Measurements from ENCODE around the gene KIRREL3. TPM values are rescaled to one million over a fixed set of nuclear protein-coding genes. Genes with fewer than 3 reads are reported as not detected.

Gene KIRREL3
- total RNA-seq, 1 experiment from 2014 or later, result 1.4 TPM

DNA sequence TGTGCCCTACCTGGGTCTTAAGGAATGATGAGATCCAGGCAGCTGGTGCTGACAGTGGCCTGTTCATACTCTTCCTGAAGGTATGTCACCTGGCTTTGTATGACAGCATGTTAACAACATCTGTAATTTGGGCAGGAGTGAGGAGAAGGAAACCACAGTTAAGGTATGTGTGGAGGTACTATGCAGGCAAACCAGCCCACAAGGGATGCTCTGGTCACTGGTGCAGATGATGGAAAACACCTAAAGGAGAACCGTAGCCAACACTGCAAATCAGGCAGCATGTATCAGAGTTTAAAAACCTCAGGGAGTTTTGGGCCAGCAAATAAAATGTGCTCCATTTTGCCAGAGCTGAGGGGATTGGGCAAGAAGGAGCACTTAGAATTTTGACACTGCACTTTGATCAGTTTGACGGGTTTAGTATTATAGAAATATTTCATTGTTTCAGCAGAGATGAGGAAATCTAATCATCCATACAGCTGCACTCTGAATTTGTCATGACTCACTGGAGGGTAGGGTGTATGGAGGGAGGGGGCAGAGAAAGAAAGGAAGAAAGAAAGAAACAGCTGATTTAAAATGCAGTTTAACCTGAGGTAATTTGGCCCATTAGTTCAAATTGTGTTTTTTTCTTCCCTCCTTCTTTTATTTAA is 260.9 kb downstream of the KIRREL3 start:
- DNase-seq (ENCODE audit: low spot score), result no peak

DNA sequence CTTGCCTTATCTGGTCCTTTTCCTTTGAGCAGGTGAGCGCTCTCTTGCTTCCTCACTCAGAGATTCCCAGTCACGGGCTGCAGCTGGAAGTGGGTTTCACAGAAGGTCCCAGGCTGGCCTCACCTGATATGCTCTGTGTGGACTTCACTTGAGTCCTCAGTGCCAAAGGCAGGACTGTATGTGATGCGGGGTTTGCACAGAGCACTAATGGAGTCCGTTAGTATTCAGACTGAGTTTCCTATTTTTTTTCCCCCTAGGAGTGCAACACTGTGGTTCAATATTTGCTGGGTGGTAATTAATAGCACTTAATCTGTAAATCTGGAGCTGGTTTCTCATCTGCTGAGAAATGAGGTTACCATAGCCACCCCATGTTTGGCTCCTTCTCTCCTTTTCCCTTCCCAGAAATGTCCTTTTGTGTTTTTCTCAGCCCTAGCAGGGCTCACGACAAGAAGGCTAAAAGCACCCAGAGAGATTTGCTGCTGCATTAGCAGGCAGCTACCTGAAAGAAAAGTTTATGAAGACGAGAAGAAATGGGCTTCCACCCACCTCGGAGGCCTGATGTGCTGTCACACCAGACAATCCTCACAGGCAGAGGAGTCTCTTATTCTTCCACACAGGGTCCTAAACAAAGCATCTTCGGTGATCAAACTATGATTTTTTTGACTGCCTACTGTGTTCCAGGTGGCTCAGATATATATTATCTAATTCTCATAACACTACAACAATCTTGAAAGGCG is 262.1 kb downstream of the KIRREL3 start:
- no peak for DNase-seq (ENCODE audit: low spot score)

DNA sequence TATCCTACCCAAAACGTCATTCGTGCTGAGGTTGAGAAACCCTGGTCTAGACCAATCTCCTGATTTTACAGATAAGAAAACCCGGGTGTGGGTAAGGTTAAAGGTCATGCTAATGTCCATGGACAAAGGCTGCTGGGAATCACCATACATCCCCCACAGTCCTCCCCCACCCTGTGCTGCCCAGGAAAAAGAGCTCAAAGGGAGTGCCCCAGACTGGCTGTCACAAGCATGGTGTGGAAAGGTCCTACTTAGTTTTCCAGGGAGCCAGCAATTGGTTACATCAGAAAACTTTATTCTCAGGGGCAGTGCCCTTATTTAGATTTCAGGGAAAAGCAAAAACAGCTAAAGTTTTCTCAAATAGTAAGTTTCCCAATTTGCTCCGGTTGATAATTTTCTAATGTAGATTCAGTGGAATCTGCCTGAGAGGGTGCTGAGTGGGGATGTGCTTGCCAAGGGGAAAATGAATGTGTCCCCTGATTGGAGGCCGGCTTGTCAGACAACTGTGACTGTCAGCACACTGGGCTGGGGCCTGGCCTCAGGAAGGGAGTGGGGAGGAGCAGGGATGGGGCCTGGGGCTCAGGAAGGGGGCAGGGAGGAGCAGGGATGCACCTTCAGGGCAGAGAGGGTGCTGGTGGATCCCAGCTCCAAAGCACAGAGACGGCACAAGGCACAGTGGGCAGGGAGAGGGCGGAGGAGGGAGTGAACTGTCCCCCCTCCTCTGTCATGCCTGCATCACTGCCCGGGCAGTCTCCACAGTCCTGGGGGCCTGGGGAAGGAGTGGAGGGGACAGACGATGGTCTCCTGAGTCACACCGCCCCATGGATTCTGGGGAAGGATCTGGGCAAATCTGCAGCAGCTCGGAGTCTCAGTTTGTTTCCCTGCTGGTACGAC is 263.6 kb downstream of the KIRREL3 start:
- no peak for DNase-seq (ENCODE audit: low spot score)

DNA sequence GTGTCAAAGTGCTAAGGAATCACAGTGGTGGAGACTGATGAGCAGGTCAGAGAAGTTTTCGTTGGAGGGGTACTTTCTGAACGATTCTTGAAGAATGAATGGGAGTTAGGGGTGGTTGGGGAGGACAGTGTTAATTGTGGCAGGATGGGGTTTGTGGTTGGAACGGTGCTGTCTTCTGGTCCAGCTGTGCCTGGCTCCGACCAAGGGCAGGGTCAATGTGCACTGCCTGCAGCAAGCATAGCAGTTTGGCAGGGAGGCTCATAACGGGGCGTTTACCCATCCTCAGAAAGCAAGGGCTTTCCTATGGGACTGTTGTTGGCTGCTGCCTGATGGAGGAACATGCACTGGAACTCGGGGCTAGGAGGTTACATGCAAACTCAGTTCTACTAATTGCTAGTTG is 265.8 kb downstream of the KIRREL3 start:
- DNase-seq (ENCODE audit: low spot score), result no peak

DNA sequence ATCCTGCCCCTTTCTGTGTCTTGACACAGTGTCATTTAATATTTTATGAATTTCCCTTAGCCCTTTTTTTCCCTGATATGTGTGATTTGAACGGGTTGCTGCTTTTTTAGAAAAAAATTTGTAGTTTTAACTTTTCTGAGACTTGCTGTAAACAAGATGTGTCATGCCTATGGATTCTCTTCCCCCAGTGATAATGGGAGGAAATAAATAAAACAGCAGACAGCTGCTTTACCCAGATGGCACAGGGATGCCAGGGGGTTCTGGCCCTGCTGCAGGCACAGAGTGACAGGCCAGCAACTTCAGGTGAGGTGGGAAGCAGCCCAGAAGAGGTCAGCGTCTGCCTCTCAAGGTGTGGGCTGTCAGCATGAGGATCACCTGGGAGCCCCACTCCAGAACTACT is 266.9 kb downstream of the KIRREL3 start:
- DNase-seq (ENCODE audit: low spot score), result no peak

DNA sequence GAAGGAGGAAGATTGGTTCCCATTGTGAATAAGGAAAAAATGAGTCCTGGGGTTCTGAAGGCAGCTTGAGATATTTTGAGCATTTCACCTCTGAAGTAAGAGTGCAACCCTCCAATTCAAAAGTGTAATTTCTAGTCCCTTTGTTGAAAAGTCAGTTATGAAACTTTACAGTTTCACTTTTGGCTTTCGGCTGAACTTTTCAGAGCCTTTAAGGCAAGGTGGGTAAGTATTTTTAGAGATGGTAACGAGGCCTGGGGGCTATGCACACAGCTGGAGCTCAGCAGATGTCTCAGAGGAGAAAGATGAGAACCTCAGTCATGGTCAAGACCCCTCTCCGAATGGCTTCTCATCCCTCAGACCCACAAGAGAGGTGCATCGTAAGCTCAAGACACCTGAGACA is 267.6 kb downstream of the KIRREL3 start:
- no peak for DNase-seq (ENCODE audit: low spot score)

DNA sequence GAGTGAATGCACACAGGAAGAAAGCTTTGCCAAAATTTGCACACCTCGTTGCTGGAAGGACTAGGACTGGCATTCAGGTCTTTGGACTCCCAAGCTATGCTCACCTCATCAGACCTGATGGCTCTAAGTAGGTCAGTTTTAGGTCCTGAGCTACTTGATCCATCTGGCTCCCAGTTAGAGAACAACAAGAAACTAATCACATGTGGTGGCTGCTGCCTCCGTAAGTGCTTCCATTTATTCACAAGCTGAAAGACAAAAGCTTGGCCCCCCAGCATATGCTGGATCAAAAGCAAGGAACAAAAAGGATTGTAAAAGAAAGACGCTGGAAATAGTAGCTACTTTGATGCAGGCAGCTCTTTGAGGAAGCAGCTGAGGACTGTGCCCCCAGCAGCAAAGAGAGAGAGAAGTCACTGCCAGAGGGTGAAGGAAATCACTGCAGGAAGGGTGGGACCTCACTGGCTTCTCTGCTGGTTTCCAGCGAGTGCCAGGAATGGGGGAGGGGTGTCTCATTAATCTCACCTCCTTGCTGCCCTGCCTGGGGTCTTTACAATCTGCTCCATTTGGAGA is 268.9 kb downstream of the KIRREL3 start:
- no peak for DNase-seq (ENCODE audit: low spot score)

DNA sequence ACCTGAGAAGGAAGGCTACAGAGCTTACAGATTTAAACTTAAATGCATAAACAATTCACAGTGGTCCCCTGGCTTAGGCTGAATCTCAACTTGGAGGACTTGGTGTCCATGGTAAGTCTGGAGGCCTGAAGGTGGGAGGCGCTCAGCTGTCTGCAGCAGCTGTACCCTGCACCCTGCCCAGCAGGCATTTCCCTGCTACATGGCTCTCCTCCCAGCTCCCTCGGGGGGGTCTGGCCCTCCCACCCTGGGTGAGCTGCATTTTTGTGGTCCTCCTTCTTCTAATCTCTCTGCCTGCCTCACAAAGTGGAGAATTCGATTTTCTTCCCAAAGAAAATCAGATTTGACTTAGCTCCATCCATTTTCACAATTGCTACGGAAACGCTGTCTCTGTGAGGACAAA is 273.2 kb downstream of the KIRREL3 start:
- no peak for DNase-seq (ENCODE audit: low spot score)

DNA sequence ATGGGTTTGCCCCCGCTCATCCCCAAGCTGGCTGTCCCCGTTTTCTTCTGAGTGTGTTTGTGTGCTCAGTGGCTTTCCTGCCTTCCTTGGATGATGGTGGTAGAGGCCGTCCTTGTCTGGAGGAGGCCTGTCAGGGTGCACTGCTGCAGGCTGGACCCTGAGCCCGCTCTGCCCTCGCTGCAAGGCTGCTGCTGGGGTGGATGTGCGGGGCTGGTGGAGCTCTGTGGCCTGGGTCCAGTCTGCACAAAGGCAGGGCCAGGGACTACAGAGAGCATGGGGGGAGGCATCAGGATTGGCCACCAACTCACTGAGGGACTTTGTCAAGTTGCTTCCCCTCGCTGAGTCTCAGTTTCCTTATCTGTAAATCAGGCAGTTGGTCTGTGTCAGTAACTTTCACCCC is 275.0 kb downstream of the KIRREL3 start:
- DNase-seq (ENCODE audit: low spot score), result no peak

DNA sequence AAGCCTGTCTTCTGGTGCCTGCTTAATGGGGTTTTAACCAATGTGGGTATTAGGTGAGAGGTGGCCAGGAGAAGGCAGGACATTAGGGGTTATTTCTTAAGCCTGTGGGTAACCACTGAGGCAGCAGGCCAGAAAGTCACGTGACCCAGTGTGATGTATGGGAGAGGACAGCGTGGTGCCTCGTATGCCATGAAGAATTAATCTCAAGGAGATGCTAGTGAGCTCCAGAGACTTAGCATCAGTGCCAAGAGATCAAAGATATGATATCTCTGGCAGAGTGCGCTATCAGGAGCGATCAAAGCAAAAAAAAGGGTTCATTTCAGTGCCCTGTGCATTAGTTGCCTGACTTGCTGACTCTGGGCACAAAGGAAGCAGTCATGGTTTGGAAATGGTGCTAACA is 275.5 kb downstream of the KIRREL3 start:
- no peak for DNase-seq (ENCODE audit: low spot score)

DNA sequence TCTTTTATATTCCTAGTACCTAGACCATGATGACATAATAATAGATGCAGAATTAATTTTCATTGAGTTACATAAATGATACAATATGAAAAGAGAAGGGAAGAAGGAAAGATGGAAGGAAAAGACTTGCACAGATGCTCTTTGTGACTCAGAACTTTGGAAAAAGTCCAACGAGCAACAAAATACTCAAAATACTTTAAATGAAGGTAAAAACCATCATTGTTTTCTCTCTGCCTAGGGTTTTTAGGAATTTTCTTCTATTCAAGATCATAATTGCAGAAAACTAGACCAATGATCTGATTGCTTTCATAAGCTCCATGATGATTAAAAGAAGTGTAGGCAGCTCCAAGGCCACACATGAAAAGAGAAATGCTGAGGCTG is 276.9 kb downstream of the KIRREL3 start:
- no peak for DNase-seq (ENCODE audit: low spot score)

DNA sequence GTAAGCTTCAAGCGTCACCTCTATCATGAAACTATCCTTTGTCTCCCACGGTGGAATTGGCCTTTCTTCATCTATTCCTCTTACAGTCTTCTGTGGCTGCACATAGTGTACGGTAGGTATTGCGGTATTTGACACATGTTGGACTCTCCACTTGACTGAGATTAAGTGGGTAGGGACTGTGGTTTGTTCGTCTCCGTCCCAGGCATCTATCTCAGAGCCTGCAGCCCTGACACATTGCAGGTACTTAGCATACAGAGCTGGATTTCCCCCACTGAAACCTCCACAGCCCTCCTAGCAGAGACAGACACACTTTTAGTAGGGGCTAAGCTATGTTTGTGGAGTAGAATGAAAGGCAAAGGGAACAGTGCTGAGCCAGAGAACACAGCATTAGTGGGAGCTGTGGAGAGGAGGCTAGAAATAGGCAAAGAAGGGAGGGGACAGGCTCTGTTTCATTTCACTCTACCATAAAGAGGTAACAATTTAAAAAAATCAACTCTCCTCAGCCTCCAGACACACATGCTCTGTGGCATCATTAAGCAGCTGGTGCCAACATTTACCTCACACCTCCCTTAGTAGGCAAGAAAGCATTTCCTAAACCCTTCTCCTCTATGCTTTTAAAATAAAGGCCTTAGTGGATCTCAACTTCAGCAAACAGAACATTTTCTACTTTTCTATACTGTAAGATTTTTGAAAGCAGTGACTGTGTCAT is 277.5 kb downstream of the KIRREL3 start:
- no peak for DNase-seq (ENCODE audit: low spot score)

DNA sequence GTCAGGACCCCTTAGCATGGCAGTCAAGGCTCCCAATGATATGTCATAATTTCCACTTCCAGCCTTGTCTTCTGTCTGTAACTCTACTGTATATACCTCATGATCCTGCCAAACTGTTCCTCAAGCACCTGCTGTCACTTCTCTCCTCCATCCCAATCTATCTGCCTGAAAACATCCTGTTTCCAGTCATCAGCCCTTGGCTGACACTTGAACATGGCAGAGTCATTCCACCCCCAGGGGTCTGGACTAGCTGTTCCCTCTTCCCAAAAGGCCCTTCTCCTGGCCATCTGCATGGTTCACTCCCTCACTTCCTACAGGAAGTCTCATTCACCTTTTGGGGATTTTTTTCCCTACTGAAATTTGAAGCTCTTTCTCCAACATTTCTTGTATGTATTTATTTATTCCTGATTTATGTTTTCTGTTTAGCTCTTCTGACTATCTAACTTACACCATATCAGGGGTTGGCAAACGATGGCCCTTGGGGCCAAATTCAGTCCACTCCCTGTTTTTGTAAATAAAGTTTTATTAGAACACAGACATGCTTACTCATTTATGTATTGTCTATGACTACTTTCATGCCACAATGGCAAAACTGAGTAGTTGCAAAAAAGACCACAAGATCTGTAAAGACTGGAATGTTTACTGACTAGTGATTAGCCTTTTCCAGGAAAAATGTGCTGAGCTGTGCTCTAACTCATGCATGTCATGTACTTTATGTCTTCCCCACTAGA is 278.4 kb downstream of the KIRREL3 start:
- no peak for DNase-seq (ENCODE audit: low spot score)

DNA sequence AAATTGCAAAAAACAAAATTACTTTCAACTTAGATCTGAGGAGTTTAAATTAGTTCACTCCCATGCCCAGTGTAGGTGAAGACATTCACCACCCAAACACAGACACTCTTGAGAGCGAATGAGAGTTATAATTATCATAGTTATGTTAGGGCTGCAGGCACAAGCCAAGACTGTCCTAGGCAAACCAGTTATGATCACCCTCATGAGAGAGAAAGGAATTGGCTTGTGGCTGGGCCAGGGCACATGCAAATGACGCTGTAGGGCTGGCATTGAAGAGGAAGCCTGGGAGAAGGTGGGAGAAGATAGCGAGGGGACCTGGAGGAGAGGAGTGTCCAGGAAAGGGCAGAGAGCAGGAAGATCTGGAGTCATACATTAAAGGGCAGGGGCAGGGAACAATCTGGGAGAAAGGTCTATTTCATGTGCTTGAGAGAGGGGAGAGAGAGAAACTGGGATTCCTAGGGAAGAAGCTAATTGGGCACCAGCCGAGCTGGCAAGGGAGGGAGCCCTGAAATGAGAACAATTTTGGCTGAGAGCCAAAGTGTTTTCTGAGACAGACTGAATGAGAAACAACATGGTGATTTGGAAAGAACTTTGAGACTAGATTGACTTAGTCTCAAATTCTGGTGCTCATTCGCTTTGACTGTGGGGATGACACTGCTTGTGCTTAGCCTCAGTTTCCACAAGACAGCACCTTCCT is 279.9 kb downstream of the KIRREL3 start:
- DNase-seq (ENCODE audit: low spot score), result no peak

DNA sequence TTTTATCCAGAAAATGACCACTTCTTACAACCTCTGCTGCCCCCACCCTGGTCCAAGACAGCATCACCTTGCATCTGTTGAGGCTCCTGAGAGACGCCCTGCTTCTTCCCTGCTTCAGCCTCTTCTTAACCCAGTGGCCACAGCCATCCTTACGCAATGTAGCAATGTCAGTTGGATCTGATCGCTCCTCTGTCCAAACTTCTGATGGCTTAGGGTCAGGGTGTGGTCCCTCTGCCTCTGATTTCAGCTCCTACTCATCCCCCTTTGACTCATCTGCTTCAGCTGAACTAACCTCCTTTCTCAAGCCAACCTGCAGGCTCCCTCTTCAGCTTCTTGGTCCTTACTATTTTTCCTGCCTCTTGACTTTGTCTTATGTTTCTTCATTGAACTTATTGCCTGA is 280.8 kb downstream of the KIRREL3 start:
- no peak for DNase-seq (ENCODE audit: low spot score)

DNA sequence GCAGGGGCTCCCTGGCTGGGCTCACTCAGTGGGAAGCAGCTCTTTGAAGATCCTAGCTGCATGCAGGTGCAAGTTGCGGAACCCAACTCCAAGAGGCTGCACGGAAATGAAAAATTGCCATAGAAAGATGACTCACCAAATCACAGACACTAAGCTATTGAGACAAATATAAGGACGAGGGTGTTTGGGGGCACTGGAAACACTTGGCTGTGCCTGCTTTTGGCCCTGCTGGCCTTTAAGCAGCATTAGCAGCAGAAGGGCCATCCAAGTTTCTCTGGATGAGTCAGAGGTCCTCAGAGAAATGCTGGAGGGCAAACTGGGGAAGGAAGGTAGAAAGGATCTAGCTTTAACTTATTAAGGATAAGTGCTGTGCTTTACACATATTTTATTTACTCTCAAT is 282.3 kb downstream of the KIRREL3 start:
- peak; percentile 8 for DNase-seq (ENCODE audit: low spot score)

DNA sequence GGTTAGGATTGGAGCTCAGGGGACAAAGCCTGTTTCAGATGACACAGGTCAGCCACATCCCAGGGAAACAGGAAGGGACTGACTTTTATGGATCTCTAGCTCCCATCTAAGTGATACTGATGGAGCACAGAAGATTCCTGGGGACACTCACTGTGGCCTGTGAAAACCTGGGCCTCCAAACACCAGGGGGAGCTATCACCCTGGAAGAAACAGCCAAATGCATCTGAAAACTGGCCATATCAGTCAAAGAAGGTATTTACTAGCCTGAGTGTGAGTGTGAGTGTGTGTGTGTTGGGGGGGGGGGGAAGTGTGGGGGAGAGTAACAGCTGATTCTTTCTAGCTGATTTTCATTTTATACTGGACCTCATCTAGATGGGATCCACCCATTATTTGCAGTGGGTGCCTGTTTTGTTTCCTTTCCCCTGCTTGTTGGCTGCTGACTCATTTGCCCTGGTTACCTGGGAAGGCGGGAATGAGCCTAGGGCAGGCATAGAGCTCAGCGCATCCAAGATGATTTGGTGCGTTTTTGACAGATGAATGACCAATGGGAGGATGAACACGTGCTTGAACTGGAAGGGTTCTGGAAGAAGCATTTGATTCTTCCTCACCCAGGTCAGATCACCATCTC is 284.0 kb downstream of the KIRREL3 start:
- DNase-seq (ENCODE audit: low spot score), result peak; percentile 16

DNA sequence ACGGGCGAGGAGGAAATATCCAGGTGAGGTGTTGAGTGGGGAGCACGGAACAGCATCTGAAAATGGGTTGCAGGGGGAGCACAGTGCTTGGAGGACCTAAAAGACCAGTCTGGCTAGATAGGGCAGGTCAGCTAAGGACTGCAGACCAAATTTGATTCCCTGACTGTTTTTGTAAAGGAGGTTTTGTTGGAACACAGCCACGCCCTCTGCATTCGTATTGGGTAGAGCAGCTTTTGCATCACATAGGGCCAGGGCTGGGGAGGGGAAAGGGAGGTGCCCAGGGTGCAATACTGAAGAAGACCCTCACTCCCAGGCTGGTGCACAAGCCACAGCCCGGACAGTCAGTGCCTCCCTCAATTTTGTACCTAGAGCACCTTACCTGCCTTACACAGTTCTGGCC is 286.8 kb downstream of the KIRREL3 start:
- DNase-seq (ENCODE audit: low spot score), result no peak

DNA sequence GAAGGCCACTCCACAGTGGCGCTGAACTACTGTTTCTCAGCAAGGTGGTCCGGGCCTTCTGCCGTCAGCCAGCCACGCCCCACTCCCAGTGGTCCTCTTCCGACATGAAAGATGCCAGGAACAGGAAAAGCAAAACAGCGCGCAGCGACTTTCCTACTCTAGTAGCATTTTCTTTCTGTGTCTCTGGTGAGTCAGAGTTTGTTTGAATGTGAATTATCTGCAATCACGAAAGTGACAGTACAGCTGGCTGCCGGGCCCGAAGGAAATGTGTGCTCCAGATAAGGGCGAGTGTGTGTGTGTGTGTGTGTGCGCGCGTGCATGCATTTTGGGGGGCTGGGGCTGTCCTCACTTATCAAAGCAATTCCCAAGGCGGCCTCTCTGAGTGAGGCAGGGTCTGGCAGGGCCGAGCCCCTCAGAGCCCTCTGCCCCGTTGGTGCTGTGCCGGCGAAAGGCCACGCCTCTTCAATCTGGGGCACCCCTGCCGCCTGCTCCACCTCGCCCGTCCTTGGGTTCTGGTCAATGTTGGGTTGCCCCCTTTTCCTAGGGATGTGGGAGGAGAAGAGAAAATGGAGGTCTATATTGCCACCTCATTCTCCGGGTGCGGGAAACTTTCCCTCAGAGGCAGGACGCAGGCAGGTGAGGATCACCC is 288.5 kb downstream of the KIRREL3 start:
- no peak for DNase-seq (ENCODE audit: low spot score)

All from A172 (cell line).